AG04450 (cell line): Measurements from ENCODE around the gene VENTX. TPM values are rescaled to one million over a fixed set of nuclear protein-coding genes. Genes with fewer than 3 reads are reported as not detected.

ENCODE experiments used
- CTCF ChIA-PET: fragments of 300-600, 350-600 bp; formaldehyde crosslinking; extraction: SDS; loops from one replicate; lab custom pipeline; 2022; ENCODE audit warnings: antibody characterized with exemption, inconsistent platforms; lab: Charles Lee
- POLR2A ChIA-PET: fragments of 350-600 bp; formaldehyde crosslinking; extraction: SDS; loops from one replicate; lab custom pipeline; 2021; ENCODE audit warnings: antibody characterized with exemption, inconsistent platforms; lab: Yijun Ruan, JAX
- DNase-seq: peaks from one replicate; pipeline ENCODE4 v3.0.0-alpha.2; 2011; ENCODE audit warnings: low read depth, low spot score
- H3K27ac ChIP-seq: one replicate; pipeline ENCODE4 v1.5.1; 2012; ENCODE audit warnings: low read depth, low read length, control low read depth
- H3K27me3 ChIP-seq: one replicate; pipeline ENCODE4 v1.6.0; 2012; ENCODE audit warnings: low read length; ENCODE audit not compliant: control insufficient read depth, insufficient read depth
- H3K4me3 ChIP-seq: 2 replicates; pipeline ENCODE4 v1.5.1; 2011; ENCODE audit warnings: mild to moderate bottlenecking, low read depth, low read length, control low read depth
- H3K9me3 ChIP-seq: 2 replicates; pipeline ENCODE4 v1.5.1; 2012; ENCODE audit warnings: low read length; ENCODE audit not compliant: control insufficient read depth, insufficient read depth
- CTCF ChIP-seq: IDR thresholded peaks from 2 replicates; pipeline ENCODE4 v1.5.1; 2011; ENCODE audit warnings: low read depth, low read length, control low read depth, inconsistent platforms
- polyA plus RNA-seq: library from polyadenylated mRNA; depleted of rRNA; stranded (reverse); fragments of >200 nt; gene quantifications from 2 replicates; pipeline ENCODE4 v1.2.3, GENCODE V29; 2011

VENTX gene
- polyA plus RNA-seq, 1 experiment, result not detected

DNA sequence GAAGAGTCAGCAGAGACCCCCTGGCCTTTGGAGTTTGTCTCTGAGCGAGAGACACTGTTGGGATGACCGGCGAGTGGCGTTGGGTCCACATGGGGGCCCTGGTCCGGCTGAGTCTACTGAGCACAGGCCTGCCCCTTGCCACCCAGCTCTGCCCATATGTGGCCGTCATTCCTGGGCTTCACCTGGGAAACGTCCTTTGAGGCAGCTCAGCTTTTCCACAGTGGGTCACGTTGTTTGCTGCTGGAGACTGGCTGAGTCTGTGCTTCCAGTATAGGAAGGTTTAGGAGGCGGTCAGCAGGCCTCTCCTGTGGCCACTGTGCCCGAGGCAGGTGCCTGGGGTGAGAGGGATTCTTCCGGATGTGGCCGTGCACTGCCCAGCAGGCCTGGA is 21.9 kb downstream of the VENTX start:
- DNase-seq, result no peak
- POLR2A ChIA-PET, result interaction anchor here (1.4 kb wide), 1 partner anchor 19 kb away, joined by 3 read pairs; no protein-coding TSS in a partner anchor
- Histone ChIP-seq H3K4me3 (no peak overlapping the region), H3K9me3 (no peaks in the 10 kb centered on the region; the same call in 1 of the 2 replicates), H3K27ac (peak overlapping the region; percentile 95), H3K27me3 (no peaks in the 10 kb centered on the region)
- no peak for TF ChIP-seq CTCF
- CTCF ChIA-PET, result interaction anchor here (1.3 kb wide), 1 partner anchor 70 kb away, joined by 5 read pairs; no protein-coding TSS in a partner anchor

DNA sequence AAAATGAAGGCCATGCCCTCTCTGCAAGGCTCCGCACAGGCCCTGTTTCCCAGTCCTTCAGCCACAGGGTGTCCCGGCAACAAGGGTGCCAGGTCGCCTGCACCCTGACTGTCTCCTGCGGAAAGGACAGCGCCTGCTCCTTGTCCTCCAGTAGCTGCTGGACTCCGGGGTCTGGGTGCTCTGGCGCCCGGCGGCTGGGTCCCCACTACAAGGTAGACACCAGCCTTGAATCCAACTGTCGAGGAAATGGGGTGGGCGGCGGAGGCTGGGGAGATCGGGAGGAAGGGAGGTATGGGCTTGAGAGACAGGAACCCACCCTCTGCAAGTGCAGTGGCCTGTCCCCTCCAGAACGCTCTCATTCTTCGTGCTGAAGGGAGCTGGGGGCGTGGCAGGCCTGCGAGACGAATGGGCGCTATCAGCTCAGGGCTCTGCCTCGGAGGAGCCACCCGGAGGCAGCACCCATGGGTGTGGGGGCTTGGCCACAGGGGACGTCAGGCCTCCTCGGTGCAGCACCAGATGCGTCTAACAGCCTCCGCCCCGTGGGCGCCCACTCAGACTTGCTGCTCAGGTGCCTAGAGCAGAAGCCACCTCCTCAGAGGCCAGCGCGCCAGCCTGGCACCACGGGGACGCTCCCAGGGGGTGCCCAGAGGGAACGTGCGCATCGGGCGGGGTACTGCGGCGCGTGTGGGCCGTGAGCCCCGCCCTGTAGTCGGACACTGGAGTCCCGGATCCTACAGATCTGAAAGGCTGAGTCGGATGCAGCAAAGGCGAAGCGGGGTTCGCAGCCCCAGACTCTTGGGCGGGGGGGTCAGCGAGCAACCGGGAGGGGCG is 23.5 kb downstream of the VENTX start:
- ChIA-PET POLR2A (interaction anchor here (0.6 kb wide), 1 partner anchor 479 kb away, joined by 6 read pairs; no protein-coding TSS in a partner anchor), CTCF (interaction anchor here (0.6 kb wide), 1 partner anchor 1034 kb away, joined by 3 read pairs; no protein-coding TSS in a partner anchor)
- Histone ChIP-seq H3K27ac (no peak overlapping the region), H3K27me3 (no peaks in the 10 kb centered on the region), H3K4me3 (peak overlapping the region; percentile 54), H3K9me3 (no peaks in the 10 kb centered on the region; the same call in 1 of the 2 replicates)
- TF ChIP-seq CTCF, result no peak
- no peak for DNase-seq

DNA sequence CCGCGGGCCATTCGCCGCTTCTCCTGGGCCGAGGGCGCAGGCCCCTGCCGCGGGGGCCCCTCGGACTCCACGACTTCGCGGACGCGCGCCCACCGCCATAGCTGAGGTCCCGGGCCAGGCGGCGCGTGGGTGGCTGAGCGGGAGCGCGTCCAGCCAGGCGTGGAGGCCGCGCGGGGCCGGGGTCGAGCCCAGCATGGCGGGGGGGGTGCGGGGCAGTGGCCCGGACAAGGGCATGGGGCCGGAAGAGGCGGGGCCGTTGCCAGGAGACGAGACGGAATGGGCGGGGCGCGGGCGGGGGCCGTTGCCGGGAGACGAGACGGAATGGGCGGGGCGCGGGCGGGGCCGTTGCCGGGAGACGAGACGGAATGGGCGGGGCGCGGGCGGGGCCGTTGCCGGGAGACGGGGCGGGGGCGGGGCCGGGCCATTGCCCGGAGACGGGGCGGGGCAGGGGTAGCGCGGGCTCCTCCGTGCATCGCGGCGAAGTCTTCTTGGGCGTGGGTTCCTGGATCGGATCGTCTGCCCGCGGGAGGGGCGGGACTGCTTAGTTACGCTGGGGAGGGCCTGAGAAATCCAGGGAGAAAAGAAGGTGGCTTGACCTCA is 24.2 kb downstream of the VENTX start:
- no peak for TF ChIP-seq CTCF
- DNase-seq, result no peak
- Histone ChIP-seq H3K4me3 (peak overlapping the region; percentile 54), H3K27ac (no peak overlapping the region), H3K9me3 (no peaks in the 10 kb centered on the region; the same call in 1 of the 2 replicates), H3K27me3 (no peaks in the 10 kb centered on the region)
- CTCF ChIA-PET, result interaction anchor here (0.6 to 0.9 kb wide), 2 partner anchors 68 to 1035 kb away, joined by 3 read pairs; no protein-coding TSS in a partner anchor
- POLR2A ChIA-PET, result no interaction called here

- no peak for TF ChIP-seq CTCF
- DNase-seq, result no peak
- ChIA-PET CTCF (interaction anchor here (0.9 kb wide), 1 partner anchor 67 kb away, joined by 3 read pairs; no protein-coding TSS in a partner anchor), POLR2A (no interaction called here)
- H3K27ac ChIP-seq, result no peak overlapping the region
- H3K9me3 ChIP-seq, result no peaks in the 10 kb centered on the region; the same call in 1 of the 2 replicates
- H3K27me3 ChIP-seq, result no peaks in the 10 kb centered on the region
- no peak overlapping the region for H3K4me3 ChIP-seq
Observed at GRCh38 chr10:133262696-133263095, 25.0 kb downstream of the VENTX start.
